ENCODE results near the gene FKBP14. TPM values are rescaled to one million over a fixed set of nuclear protein-coding genes. Genes with fewer than 3 reads are reported as not detected.

The FKBP14 gene
- total and polyA plus RNA-seq, 2 donors from 2014 or later: 3.2 to 15.4 TPM

DNA sequence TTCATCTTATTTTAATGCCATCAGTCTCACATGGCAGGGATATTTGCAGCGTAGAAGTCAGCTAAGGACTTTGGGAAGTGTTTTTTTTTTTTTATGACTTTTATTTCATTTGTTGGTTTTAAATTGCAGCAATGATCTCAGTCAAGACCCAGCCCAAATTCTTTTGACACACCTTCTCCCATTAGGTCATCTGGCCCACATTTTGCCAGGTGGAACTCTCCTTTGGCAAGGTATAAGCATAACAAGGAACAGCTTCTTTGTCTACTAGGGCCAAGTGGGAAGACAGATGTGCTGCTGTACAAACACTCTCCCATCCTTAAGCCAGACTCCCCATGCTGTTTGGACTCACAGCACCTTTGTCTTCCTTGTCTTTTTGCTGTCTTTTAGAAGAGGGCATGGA lies 43.5 kb upstream of the FKBP14 start:
- intact Hi-C loops (cut with DNase I): no loop called here
- H3K4me3 ChIP-seq (ENCODE audit: low read length in 3 of 3): no peak overlapping the region
- no peak overlapping the region for H3K9ac ChIP-seq (ENCODE audit: low read length in 3 of 3)
- FAIRE-seq (no peak), DNase-seq (no peak)
- no peaks in the 10 kb centered on the region for H3K27me3 ChIP-seq (ENCODE audit: control insufficient read depth, insufficient read depth, low read length)
- no peaks in the 10 kb centered on the region for H3K4me1 ChIP-seq (ENCODE audit: control insufficient read depth in 2 of 3, insufficient read depth in 2 of 3, low read depth in 1 of 3, low read length in 3 of 3)
- H3K36me3 ChIP-seq (ENCODE audit: control insufficient read depth in 2 of 3, insufficient read depth in 3 of 3, low read length in 3 of 3): peaks cover 0 to 2% (median 2%) of the 10 kb centered on the region in 3 donors
- TF ChIP-seq, protein P1, sequence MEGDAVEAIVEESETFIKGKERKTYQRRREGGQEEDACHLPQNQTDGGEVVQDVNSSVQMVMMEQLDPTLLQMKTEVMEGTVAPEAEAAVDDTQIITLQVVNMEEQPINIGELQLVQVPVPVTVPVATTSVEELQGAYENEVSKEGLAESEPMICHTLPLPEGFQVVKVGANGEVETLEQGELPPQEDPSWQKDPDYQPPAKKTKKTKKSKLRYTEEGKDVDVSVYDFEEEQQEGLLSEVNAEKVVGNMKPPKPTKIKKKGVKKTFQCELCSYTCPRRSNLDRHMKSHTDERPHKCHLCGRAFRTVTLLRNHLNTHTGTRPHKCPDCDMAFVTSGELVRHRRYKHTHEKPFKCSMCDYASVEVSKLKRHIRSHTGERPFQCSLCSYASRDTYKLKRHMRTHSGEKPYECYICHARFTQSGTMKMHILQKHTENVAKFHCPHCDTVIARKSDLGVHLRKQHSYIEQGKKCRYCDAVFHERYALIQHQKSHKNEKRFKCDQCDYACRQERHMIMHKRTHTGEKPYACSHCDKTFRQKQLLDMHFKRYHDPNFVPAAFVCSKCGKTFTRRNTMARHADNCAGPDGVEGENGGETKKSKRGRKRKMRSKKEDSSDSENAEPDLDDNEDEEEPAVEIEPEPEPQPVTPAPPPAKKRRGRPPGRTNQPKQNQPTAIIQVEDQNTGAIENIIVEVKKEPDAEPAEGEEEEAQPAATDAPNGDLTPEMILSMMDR (IDR thresholded peaks at IDR 0.05; ENCODE audit: borderline replicate concordance, extremely low read depth, insufficient read depth): no peak
- no peaks in the 10 kb centered on the region for H3K9me3 ChIP-seq (ENCODE audit: control insufficient read depth in 2 of 3, insufficient read depth in 1 of 3, low read length in 3 of 3)
- H3K27ac ChIP-seq (ENCODE audit: low read depth in 2 of 2, low read length in 2 of 2): no peak overlapping the region

DNA sequence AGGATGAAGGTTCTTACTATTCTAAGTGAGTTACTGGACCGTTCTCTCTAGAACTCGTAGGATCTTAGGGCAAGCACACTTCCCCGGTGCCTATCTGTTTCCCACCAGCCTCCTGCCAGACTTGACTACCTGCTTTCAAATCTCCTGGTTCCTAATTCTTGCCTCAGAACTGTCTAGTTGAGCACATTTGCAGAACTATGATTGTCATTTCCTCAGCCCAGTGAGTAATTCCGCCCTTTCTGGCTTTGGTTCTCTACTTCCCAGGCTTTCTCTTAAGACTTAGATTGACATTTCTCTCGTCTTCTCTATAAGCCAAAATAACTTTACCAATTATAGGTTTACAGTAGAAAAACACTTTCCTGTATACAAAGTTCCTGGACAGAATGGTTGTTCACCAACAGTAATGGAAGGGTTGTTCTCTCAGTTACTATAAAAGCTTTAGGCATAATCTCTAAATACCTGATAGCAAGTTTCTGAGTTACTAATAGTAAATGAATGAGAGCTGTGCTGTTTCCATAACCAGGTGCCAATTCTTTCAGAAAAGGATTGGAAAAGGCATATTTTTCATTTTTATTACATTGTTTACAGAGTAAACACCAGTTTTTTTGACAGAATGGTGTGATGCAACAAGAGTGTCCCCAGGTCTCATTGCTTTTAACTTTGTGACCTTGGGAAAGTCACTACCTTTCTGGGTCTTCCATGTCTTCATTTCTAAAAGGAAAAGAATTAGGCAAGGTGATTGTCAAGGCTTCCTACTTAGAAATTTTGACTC lies 42.8 kb upstream of the FKBP14 start:
- Histone ChIP-seq H3K9me3 (ENCODE audit: control insufficient read depth in 2 of 3, insufficient read depth in 1 of 3, low read length in 3 of 3) (no peaks in the 10 kb centered on the region), H3K4me1 (ENCODE audit: control insufficient read depth in 2 of 3, insufficient read depth in 2 of 3, low read depth in 1 of 3, low read length in 3 of 3) (no peaks in the 10 kb centered on the region), H3K9ac (ENCODE audit: low read length in 3 of 3) (no peak overlapping the region), H3K4me3 (ENCODE audit: low read length in 3 of 3) (no peak overlapping the region), H3K27me3 (ENCODE audit: control insufficient read depth, insufficient read depth, low read length) (no peaks in the 10 kb centered on the region), H3K36me3 (ENCODE audit: control insufficient read depth in 2 of 3, insufficient read depth in 3 of 3, low read length in 3 of 3) (peaks cover 0 to 2% (median 0%) of the 10 kb centered on the region in 3 donors), H3K27ac (ENCODE audit: low read depth in 2 of 2, low read length in 2 of 2) (no peak overlapping the region)
- TF ChIP-seq, protein P1 (IDR thresholded peaks at IDR 0.05; ENCODE audit: borderline replicate concordance, extremely low read depth, insufficient read depth): no peak
- DNase-seq (no peak), FAIRE-seq (no peak)
- intact Hi-C loops (cut with DNase I): no loop called here

DNA sequence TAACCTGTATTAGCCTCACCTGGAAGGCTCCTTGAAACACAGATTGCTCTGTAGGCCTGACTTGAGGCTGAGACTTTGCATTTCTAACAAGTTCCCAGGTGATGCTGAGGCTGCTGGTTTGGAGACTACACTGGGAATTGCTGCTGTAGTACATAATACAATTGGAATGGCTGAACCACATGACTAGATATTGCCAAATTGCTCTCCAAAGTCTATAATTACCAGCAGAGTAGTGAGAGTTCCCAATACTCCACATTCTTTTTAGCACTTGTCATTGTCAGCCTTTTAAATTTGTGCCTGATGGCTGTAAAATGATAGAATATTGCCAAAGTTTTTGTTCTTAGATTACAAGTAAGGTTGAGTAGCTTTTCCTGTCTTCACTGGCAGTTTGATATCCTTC lies 41.6 kb upstream of the FKBP14 start:
- H3K36me3 ChIP-seq (ENCODE audit: control insufficient read depth in 2 of 3, insufficient read depth in 3 of 3, low read length in 3 of 3): peaks cover 0 to 8% (median 2%) of the 10 kb centered on the region in 3 donors
- intact Hi-C loops (cut with DNase I): no loop called here
- no peaks in the 10 kb centered on the region for H3K9me3 ChIP-seq (ENCODE audit: control insufficient read depth in 2 of 3, insufficient read depth in 1 of 3, low read length in 3 of 3)
- H3K27me3 ChIP-seq (ENCODE audit: control insufficient read depth, insufficient read depth, low read length): no peaks in the 10 kb centered on the region
- no peak overlapping the region for H3K4me3 ChIP-seq (ENCODE audit: low read length in 3 of 3)
- H3K27ac ChIP-seq (ENCODE audit: low read depth in 2 of 2, low read length in 2 of 2): no peak overlapping the region
- no peaks in the 10 kb centered on the region for H3K4me1 ChIP-seq (ENCODE audit: control insufficient read depth in 2 of 3, insufficient read depth in 2 of 3, low read depth in 1 of 3, low read length in 3 of 3)
- no peak overlapping the region for H3K9ac ChIP-seq (ENCODE audit: low read length in 3 of 3)
- FAIRE-seq (no peak), DNase-seq (no peak)
- TF ChIP-seq, protein P1 (IDR thresholded peaks at IDR 0.05; ENCODE audit: borderline replicate concordance, extremely low read depth, insufficient read depth): no peak
